Epithelial cell of esophagus (primary cell): ENCODE results near the gene DCUN1D2.

Experiments
- DNase-seq: peaks from one replicate; pipeline ENCODE4 v3.0.0; 2010; ENCODE audit warnings: low read depth
- H3K4me3 ChIP-seq: 2 replicates; pipeline ENCODE4 v1.5.1; 2011; ENCODE audit warnings: mild to moderate bottlenecking, low read length, control low read depth
- CTCF ChIP-seq: IDR thresholded peaks from 2 replicates; pipeline ENCODE4 v1.5.1; 2011; ENCODE audit warnings: low read depth, mild to moderate bottlenecking, low read length, control low read depth, inconsistent platforms; ENCODE audit not compliant: insufficient read depth; ENCODE audit errors: missing control alignments

The DCUN1D2 gene

GRCh38 chr13:113508521-113509254 is 18.2 kb upstream of the DCUN1D2 start:
- DNase-seq: no peak
- H3K4me3 ChIP-seq: no peak overlapping the region
- TF ChIP-seq CTCF: no peak

GRCh38 chr13:113507505-113508345 is 17.2 kb upstream of the DCUN1D2 start:
- DNase-seq: no peak
- no peak overlapping the region for H3K4me3 ChIP-seq
- no peak for TF ChIP-seq CTCF

GRCh38 chr13:113506871-113507388 is 16.4 kb upstream of the DCUN1D2 start:
- H3K4me3 ChIP-seq: no peak overlapping the region
- TF ChIP-seq CTCF: no peak
- no peak for DNase-seq

- no peak for TF ChIP-seq CTCF
- DNase-seq: no peak
- H3K4me3 ChIP-seq: no peak overlapping the region
Measured at GRCh38 chr13:113506025-113506685, 15.6 kb upstream of the DCUN1D2 start.

GRCh38 chr13:113502686-113503085 is 12.2 kb upstream of the DCUN1D2 start:
- DNase-seq: no peak
- no peak overlapping the region for H3K4me3 ChIP-seq
- no peak for TF ChIP-seq CTCF

GRCh38 chr13:113500530-113501265 is 10.2 kb upstream of the DCUN1D2 start:
- DNase-seq: no peak
- no peak for TF ChIP-seq CTCF

More at GRCh38 chr13:113500530-113501265, 10.2 kb upstream of the DCUN1D2 start:
- no peak overlapping the region for H3K4me3 ChIP-seq
